Anterior cingulate cortex (tissue), 58 donors: ENCODE results near the gene CDK17.
A peak's percentile ranks its signal among the peaks of the same experiment; 100 is the strongest.
"Not testable (repeated sequence)": the region's sequence is repeated elsewhere in the genome, so short reads cannot be mapped to it uniquely, and the experiment has no call there.

Experiments
- DNase-seq, 58 donors: peaks; one replicate each; lab custom pipeline; 2025; lab: John Stamatoyannopoulos, UW

CDK17 gene

DNA sequence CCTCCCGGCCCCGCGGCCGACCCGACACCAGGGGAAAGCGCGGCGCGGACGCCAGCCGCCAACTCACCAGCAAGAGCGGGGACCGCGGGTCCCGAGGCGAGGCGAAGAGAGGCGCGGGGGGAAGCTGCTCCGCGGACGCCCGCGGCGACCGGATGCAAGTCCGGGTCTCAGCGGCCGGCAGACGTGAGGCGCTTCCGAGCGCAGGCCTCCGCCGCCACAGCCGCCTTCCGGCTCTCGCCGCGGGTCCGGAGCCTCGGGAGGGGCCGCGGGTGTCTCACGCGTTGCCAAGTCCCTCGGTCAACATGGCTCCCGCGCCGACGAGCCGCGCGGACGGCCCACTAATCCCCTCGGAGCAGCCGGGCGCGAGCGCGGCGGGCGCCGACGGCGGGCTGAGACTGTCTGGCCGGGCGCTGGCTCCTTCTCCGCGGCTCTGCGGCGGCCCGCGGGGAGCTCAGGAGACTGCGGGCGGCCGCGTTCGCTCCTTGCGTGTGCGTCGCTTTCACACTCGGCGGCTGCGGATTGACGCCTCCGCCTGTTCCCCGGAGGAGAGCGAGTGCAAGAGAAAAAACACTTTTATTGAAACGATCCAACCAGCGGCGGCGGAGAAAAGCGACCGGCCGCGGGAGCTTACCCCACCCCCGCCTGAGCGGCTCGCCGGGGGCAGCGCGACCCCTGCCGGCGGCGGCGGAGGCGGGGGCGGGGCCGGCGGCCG lies at the start of gene CDK17:
CDK17 (minus strand) TSS at position 521 of the 712 bp plus-strand sequence. CDS start 65,603 bp downstream, outside the sequence.
- DNase-seq, result peak in 57 of 58 donors; percentile 31 to 91 (median 81)

GRCh38 chr12:96448300-96448699 lies 48.1 kb upstream of the CDK17 start:
- no peak for DNase-seq

GRCh38 chr12:96447256-96447655 lies 47.0 kb upstream of the CDK17 start:
- DNase-seq, result no peak

DNA sequence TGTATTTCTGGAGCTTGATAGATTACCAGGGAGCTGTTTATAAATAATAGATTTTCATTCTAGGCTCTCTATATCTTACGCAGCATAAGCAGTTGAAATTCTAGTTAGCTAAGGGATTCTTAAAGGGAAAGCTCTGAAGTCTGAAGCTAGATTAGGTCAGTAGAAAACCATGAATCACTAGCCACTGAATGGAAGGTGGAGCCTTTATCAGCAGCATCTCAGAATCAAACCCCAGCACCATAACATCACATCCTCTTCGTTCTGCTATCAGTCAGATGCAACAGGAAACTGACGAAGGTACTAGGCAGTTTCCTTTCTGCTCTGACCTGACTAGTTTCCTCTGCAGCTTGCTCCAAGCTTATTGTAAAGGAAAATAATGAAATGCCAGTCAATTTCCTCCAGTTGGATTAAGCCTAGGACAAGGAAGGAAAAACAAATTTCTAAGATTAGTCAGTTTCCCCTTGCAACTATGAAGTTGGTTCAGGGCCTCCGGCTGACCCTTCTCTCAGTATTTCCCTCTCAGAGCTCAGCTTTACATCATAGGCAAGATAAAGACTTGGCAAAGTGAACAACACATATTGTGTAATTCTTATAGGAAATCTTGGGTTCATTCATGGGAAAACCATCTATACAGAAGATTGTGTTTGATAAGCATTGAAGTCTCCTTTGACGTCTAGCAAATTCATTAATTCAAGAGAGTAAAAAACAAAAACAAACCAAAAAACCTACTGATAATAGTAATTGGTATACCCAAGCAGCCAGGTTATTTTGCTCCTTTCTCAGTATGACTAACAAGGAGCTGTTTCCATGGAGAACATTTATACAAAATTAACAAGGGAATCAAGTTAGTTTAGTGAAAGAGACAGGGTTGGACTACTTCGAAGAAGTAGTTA lies 45.7 kb upstream of the CDK17 start:
- no peak for DNase-seq

- DNase-seq, result no peak
Measured at GRCh38 chr12:96444399-96444798, 44.2 kb upstream of the CDK17 start.

DNA sequence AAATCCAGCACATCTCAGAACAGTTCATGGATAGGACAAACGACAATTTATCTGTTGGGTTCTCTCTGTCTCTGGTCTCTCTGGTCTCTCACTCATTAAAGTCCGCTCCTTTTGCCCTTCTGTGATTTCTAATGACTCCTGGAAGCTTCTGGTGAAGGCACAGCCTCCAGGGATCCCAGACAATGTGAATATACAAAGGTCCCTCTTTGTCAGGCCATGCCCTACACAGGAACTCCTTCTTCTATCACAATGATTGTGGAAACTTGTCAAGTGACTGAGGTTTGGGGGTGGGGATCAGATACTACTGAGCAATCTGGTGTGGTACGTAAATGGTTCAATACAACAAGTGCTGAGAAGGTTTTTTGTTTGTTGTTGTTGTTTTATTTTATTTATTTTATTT lies 42.7 kb upstream of the CDK17 start:
- no peak for DNase-seq

DNA sequence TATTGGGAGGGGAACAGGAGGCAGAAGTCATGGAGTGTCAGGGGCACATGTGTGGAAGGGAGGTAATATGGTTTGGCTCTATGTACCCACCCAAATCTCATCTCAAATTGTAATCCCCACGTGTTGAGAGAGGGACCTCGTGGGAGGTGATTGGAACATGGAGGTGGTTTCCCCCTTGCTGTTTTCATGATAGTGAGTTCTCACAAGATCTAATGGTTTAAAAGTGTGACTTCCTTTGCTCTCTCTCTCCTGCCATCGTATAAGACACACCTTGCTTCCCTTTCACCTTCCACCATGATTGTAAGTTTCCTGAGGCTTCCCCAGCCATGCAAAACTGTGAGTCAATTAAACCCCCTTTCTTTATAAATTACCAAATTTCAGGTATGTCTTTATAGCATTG lies 41.6 kb upstream of the CDK17 start:
- DNase-seq, result no peak

DNA sequence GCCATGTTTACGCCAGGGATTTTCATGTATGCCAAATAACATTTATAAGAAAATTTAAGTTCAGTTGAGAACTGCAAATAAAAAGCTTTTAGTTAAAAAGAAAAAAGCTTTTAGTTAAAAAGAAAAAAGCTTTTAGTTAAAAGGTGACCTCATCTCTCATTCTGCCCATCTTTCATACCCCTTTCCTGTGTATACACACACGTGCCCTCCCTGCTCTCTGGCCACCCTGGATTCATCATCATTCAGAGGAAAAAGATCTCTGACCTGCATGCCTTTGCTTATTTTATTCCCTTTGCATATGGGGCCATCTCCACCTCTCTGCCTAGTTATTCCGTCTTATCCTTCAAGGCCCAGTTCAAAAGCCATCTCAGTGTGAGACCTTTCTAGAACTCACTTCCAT lies 38.1 kb upstream of the CDK17 start:
- DNase-seq, result no peak

DNA sequence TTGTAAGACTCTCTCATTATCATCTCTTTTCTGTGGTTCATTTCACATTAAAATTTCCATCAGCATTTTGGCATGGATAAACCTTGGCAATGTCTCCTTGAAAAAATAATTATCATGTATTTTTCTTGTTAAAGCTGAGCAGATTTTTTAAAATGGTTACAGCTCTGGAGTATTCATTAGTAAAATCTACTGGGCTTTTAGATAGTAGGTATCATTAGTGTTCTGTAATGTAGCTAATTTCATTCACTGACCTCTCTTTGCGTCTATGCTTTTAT lies 36.9 kb upstream of the CDK17 start:
- no peak for DNase-seq

- peak in 7 of 58 donors; percentile 1 to 8 (median 5) for DNase-seq
Measured at GRCh38 chr12:96436366-96437170, 36.3 kb upstream of the CDK17 start.

GRCh38 chr12:96434107-96434506 lies 33.9 kb upstream of the CDK17 start:
- DNase-seq, result no peak

DNA sequence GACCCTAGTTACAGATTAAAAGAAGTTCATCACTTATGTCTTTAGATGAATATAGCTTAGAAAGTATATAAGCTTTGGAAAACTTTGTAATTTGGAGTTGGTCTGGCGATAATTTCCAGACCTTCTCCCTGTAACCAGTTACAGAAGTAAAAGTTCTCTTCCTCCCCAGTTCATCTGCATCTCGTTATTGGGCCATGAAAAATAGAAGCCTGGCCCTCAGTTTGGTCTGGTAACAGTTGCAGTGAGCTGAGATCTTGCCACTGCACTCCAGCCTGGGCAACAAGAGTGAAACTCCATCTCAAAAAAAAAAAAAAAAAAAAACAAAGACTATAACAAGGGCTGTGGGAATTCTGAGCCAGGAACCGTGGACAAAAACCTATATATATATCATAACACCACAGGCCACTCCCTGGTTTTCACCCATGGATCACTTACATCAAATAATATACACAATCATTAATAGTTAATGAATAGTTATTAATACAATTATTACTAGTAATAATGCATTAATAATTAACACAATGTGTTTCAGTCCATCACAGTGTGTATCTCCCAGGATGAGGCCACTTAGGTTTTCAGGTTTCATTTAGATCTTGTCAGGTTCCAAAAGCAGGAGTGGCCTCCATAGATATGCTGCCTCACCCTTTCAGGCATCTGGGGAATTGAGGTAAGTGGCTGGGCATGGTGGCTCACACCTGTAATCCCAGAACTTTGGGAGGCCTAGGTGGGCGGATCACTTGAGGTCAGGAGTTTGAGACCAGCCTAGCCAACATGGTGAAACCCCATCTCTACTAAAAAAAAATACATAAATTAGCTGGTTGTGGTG lies 32.5 kb upstream of the CDK17 start:
- not testable (repeated sequence) for DNase-seq

DNA sequence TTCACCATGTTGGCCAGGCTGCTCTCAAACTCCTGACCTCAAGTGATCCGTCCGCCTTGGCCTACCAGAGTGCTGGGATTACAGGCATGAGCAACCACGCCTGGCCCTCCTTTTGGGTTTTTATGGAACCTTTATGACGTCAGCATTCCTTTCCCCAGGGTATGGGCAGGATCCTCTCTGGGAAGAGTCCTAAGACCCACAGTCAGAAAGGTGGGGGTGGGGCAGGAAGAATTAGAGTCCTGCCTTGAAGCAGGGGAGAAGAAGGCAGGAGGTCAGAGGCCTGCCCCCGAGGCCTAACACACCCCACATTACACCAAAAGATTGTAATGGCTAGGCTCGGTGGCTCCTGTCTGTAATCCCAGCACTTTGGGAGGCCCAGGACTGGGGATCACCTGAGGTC lies 30.8 kb upstream of the CDK17 start:
- DNase-seq, result no peak

DNA sequence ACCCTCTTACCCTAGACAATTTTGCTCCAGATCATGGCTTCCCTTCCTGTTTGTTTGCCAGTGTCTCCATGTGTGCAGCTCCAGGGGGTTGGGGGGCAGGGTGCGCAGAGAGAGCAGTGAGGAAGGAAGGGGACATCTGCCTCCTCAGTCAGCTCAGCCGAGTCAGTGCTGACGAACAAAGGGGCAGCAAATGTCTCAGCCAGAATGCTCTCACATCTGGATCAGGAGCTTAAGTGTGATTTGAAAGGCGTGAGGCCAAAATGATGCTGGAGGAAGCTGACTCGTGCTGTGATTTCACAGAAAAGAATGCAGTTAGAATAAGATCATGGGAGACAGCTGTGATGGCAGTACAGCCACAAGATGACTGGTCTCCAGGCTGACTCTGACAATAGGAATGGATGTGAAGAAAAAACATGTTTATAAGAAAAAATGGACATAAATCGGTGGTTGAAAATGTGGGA lies 27.1 kb upstream of the CDK17 start:
- peak in 11 of 58 donors; percentile 3 to 33 (median 10) for DNase-seq

DNA sequence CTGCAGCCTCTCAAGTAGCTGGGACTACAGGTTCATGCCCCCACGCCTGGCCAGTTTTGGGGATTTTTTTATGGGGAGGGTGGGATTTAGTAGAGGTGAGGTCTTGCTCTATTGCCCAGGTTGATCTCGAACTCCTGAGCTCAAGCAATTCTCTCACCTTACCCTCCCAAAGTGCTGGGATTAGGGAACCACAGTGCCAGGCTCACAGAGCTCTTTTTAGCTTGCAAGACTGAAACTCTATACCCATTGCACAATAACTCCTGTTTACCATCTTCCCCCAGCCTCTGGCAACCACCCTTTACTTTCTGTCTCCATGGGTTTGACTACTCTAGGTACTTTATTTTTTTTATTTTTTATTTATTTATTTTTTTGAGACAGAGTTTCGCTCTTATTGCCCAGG lies 25.7 kb upstream of the CDK17 start:
- no peak for DNase-seq

- no peak for DNase-seq
Measured at GRCh38 chr12:96425321-96425720, 25.1 kb upstream of the CDK17 start.

GRCh38 chr12:96424601-96425000 lies 24.4 kb upstream of the CDK17 start:
- DNase-seq, result no peak

- no peak for DNase-seq
Measured at GRCh38 chr12:96422192-96422591, 22.0 kb upstream of the CDK17 start.

DNA sequence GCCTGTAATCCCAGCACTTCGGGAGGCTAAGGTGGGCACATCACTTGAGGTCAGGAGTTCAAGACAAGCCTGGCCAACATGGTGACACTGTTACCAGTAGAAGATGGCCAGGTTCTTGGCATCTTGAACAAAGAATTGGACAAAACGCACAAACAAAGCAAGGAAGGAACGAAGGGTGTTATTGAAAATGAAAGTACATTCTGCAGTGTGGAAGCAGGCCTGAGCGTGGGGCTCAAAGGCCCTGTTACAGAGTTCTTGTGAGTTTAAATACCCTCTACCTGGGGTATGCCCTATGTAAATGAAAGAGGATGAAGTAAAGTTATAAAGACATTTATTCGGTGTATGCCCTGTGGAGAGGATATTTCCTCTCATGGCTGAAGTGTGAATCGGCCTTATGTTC lies 20.8 kb upstream of the CDK17 start:
- DNase-seq, result no peak

GRCh38 chr12:96420277-96420835 lies 20.1 kb upstream of the CDK17 start:
- no peak for DNase-seq
